B cell (primary cell): ENCODE measurements around the gene PTGES3.

Experiments used
- EZH2 ChIP-seq: IDR thresholded peaks from 2 replicates; pipeline ENCODE4 v1.6.1; 2012; ENCODE audit warnings: borderline replicate concordance, low read depth, mild to moderate bottlenecking, moderate library complexity, low read length; ENCODE audit not compliant: insufficient read depth, poor library complexity, severe bottlenecking
- TF ChIP-seq, protein P1 (sequence below): fragments of 200-600 bp; IDR thresholded peaks from one replicate; pipeline ENCODE4 v1.8.0; 2022; ENCODE audit warnings: antibody characterized with exemption, mild to moderate bottlenecking

DNA sequence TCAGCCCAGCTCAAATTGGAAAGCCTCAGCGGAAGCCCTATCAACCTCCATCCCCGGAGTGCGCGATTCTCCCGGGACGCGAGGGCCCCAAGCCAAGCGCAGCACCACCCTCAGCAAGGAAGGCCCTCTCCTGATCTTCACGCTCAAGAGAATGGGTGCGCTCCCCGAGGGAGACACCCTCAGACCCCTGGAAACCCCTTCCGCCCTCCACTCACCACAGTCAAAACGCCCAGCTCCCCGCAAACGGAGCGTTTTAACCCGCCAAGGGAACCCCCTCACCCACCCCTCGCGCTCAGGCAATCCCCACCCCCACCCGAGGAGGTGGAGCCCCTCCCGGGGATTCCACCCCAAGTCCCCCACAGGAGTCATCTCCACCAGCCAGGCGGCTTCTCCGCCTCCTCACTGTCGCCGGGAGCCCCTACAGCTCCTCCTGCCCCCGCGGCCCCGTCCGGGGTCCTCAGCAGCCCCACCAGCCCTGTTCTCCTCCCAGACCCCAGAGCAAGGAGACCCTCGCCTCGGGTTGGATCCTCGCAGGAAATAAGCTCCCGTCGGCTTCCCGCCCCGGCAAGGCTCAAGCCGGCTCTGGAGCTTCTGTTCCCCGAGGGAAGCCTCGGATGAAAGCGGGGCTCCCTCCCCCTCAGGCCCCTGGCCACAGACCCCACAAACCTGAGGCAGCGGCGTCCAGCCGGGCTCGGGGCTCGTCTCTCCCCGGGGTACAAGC lies 58.5 kb downstream of the PTGES3 start:
- TF ChIP-seq, protein P1, sequence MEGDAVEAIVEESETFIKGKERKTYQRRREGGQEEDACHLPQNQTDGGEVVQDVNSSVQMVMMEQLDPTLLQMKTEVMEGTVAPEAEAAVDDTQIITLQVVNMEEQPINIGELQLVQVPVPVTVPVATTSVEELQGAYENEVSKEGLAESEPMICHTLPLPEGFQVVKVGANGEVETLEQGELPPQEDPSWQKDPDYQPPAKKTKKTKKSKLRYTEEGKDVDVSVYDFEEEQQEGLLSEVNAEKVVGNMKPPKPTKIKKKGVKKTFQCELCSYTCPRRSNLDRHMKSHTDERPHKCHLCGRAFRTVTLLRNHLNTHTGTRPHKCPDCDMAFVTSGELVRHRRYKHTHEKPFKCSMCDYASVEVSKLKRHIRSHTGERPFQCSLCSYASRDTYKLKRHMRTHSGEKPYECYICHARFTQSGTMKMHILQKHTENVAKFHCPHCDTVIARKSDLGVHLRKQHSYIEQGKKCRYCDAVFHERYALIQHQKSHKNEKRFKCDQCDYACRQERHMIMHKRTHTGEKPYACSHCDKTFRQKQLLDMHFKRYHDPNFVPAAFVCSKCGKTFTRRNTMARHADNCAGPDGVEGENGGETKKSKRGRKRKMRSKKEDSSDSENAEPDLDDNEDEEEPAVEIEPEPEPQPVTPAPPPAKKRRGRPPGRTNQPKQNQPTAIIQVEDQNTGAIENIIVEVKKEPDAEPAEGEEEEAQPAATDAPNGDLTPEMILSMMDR: no peak
- TF ChIP-seq EZH2: no peak
